Stimulated activated naive CD8-positive, alpha-beta T cell treated with anti-CD3 and anti-CD28 coated beads, Interleukin-15, Interleukin-2, amounts not matched to agents 100 U/mL and 50 U/mL, for 24 hours (primary cell): ENCODE results near the gene SSX2IP.
"Not testable (repeated sequence)": the region's sequence is repeated elsewhere in the genome, so short reads cannot be mapped to it uniquely, and the experiment has no call there.

Experiments
- ATAC-seq: fragments of 150-1000 bp; cut with Tn5 transposase; one replicate; pipeline ENCODE4 v1.10.0; 2021
- DNase-seq: peaks from one replicate; pipeline ENCODE4 v3.0.0; 2021

Gene SSX2IP

GRCh38 chr1:84677415-84678099 is 12.7 kb downstream of the SSX2IP start:
- ATAC-seq (no peak), DNase-seq (no peak)

GRCh38 chr1:84675631-84676030 is 14.6 kb downstream of the SSX2IP start:
- DNase-seq (no peak), ATAC-seq (no peak)

GRCh38 chr1:84675106-84675505 is 15.2 kb downstream of the SSX2IP start:
- DNase-seq (no peak), ATAC-seq (no peak)

- ATAC-seq (no peak), DNase-seq (no peak)
Measured at GRCh38 chr1:84674705-84675104, 15.6 kb downstream of the SSX2IP start.

- no peak for DNase-seq
- no peak for ATAC-seq
Measured at GRCh38 chr1:84674021-84674420, 16.2 kb downstream of the SSX2IP start.

- no peak for DNase-seq
- no peak for ATAC-seq
Measured at GRCh38 chr1:84672080-84672854, 18.0 kb downstream of the SSX2IP start.

- DNase-seq (no peak), ATAC-seq (no peak)
Measured at GRCh38 chr1:84669831-84670230, 20.4 kb downstream of the SSX2IP start.

GRCh38 chr1:84668185-84668584 is 22.1 kb downstream of the SSX2IP start:
- ATAC-seq (peak; percentile 57), DNase-seq (no peak)

GRCh38 chr1:84665703-84666317 is 24.5 kb downstream of the SSX2IP start:
- no peak for ATAC-seq
- DNase-seq = no peak

GRCh38 chr1:84653130-84653677 is 37.1 kb downstream of the SSX2IP start:
- ATAC-seq (peak; percentile 28), DNase-seq (no peak)

- no peak for ATAC-seq
Measured at GRCh38 chr1:84644472-84644871, 45.8 kb downstream of the SSX2IP start.

GRCh38 chr1:84643183-84643582 is 47.1 kb downstream of the SSX2IP start:
- DNase-seq = no peak
- ATAC-seq = no peak

More at GRCh38 chr1:84644472-84644871, 45.8 kb downstream of the SSX2IP start:
- DNase-seq = no peak

GRCh38 chr1:84642774-84643173 is 47.5 kb downstream of the SSX2IP start:
- DNase-seq (no peak), ATAC-seq (no peak)

- not testable (repeated sequence) for DNase-seq, ATAC-seq
Measured at GRCh38 chr1:84639731-84640130, 50.5 kb downstream of the SSX2IP start.

GRCh38 chr1:84635429-84635828 is 54.8 kb downstream of the SSX2IP start:
- ATAC-seq = no peak
- DNase-seq = no peak

GRCh38 chr1:84634536-84635205 is 55.6 kb downstream of the SSX2IP start:
- peak; percentile 34 for ATAC-seq

GRCh38 chr1:84632673-84633434 is 57.4 kb downstream of the SSX2IP start:
- no peak for DNase-seq
- peak; percentile 60 for ATAC-seq

More at GRCh38 chr1:84634536-84635205, 55.6 kb downstream of the SSX2IP start:
- no peak for DNase-seq

- no peak for ATAC-seq
- DNase-seq = no peak
Measured at GRCh38 chr1:84632137-84632536, 58.1 kb downstream of the SSX2IP start.

GRCh38 chr1:84624876-84625275 is 65.4 kb downstream of the SSX2IP start:
- DNase-seq = no peak
- no peak for ATAC-seq

GRCh38 chr1:84621553-84621952 is 68.7 kb downstream of the SSX2IP start:
- ATAC-seq (no peak), DNase-seq (no peak)

GRCh38 chr1:84620720-84621313 is 69.4 kb downstream of the SSX2IP start:
- ATAC-seq (peak; percentile 93), DNase-seq (peak; percentile 87)
